Thyroid gland (tissue), 4 donors: Measurements from ENCODE around the gene RNF128.

Source experiments
- POLR2A ChIP-seq, 2 donors: fragments of 450-650 bp; IDR thresholded peaks; one replicate each; pipeline ENCODE4 v1.6.1; 2017; ENCODE audit warnings: antibody characterized with exemption in 2 of 2, mild to moderate bottlenecking in 2 of 2, moderate library complexity in 1 of 2
- TF ChIP-seq, protein P1 (sequence below), 6 experiments: fragments of 200-600 bp in 3 of 6; fragments of 450-650 bp in 3 of 6; sonication (generic) in 3 of 6; IDR thresholded peaks; one replicate each; pipeline ENCODE4 v1.5.1; 2016 to 2019; ENCODE audit warnings: antibody characterized with exemption in 6 of 6, mild to moderate bottlenecking in 2 of 6, inconsistent platforms in 1 of 6, moderate library complexity in 1 of 6

DNA sequence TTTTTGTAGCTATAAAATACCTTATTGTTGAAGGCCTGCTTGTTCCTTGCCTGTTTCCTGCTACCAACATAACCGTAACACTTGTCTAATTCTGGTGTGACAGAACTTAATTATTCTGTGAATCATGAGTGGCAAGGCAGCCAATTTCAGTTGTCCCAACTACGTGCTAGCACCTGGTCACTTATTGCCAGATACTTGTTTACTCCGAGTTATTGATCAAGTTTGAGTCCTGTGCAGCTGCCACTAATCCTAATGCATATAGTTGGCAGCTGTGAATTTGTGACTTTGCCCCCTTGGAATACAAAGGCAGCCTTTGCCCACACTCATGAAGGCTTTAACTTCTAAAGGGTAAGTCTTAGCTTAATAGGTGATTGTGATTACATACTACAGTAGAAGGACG, 7.8 kb upstream of the RNF128 start:
- TF ChIP-seq, protein P1, sequence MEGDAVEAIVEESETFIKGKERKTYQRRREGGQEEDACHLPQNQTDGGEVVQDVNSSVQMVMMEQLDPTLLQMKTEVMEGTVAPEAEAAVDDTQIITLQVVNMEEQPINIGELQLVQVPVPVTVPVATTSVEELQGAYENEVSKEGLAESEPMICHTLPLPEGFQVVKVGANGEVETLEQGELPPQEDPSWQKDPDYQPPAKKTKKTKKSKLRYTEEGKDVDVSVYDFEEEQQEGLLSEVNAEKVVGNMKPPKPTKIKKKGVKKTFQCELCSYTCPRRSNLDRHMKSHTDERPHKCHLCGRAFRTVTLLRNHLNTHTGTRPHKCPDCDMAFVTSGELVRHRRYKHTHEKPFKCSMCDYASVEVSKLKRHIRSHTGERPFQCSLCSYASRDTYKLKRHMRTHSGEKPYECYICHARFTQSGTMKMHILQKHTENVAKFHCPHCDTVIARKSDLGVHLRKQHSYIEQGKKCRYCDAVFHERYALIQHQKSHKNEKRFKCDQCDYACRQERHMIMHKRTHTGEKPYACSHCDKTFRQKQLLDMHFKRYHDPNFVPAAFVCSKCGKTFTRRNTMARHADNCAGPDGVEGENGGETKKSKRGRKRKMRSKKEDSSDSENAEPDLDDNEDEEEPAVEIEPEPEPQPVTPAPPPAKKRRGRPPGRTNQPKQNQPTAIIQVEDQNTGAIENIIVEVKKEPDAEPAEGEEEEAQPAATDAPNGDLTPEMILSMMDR (IDR thresholded peaks at IDR 0.05) = no peak
- no peak for TF ChIP-seq POLR2A (IDR thresholded peaks at IDR 0.05)
